Astrocyte of the hippocampus (primary cell): Measurements from ENCODE around the gene SLC48A1.
A peak's percentile ranks its signal among the peaks of the same experiment; 100 is the strongest.

Source experiments
- DNase-seq: peaks from one replicate; pipeline ENCODE4 v3.0.0; 2011; ENCODE audit warnings: low read depth, low spot score

The SLC48A1 gene

GRCh38 chr12:47777151-47777550, 4.1 kb downstream of the SLC48A1 start:
- no peak for DNase-seq

- DNase-seq: no peak
Observed at GRCh38 chr12:47777741-47778558, 4.9 kb downstream of the SLC48A1 start.

GRCh38 chr12:47778881-47779280, 5.8 kb downstream of the SLC48A1 start:
- no peak for DNase-seq

- DNase-seq: peak; percentile 92
Observed at GRCh38 chr12:47779301-47779942, 6.4 kb downstream of the SLC48A1 start.

- DNase-seq: no peak
Observed at GRCh38 chr12:47779943-47780504, 7.0 kb downstream of the SLC48A1 start.

- no peak for DNase-seq
Observed at GRCh38 chr12:47781479-47782371, 8.7 kb downstream of the SLC48A1 start.

GRCh38 chr12:47782372-47782770, 9.3 kb downstream of the SLC48A1 start:
- DNase-seq: no peak

GRCh38 chr12:47783024-47783755, 10.2 kb downstream of the SLC48A1 start:
- no peak for DNase-seq

- DNase-seq: no peak
Observed at GRCh38 chr12:47783821-47784819, 11.1 kb downstream of the SLC48A1 start.

- no peak for DNase-seq
Observed at GRCh38 chr12:47785036-47785886, 12.2 kb downstream of the SLC48A1 start.

GRCh38 chr12:47785887-47786661, 13.0 kb downstream of the SLC48A1 start:
- no peak for DNase-seq

- DNase-seq: no peak
Observed at GRCh38 chr12:47786662-47787280, 13.7 kb downstream of the SLC48A1 start.

- DNase-seq: no peak
Observed at GRCh38 chr12:47787596-47788319, 14.7 kb downstream of the SLC48A1 start.

GRCh38 chr12:47789141-47789540, 16.1 kb downstream of the SLC48A1 start:
- no peak for DNase-seq

- no peak for DNase-seq
Observed at GRCh38 chr12:47789712-47790489, 16.9 kb downstream of the SLC48A1 start.

- no peak for DNase-seq
Observed at GRCh38 chr12:47790676-47791350, 17.8 kb downstream of the SLC48A1 start.
